ENCODE data around the gene USP14. TPM values are rescaled to one million over a fixed set of nuclear protein-coding genes. Genes with fewer than 3 reads are reported as not detected.
A peak's percentile ranks its signal among the peaks of the same experiment; 100 is the strongest.

The USP14 gene
- total RNA-seq, 2 experiments from 2014 or later, result 53.0 to 57.0 TPM

- no peaks in the 10 kb centered on the region for H3K27me3 Mint-ChIP-seq
- DNase-seq (no peak), ATAC-seq (ENCODE audit: low read depth) (no peak)
- peaks cover 2% of the 10 kb centered on the region for H3K4me1 Mint-ChIP-seq
- POLR2A ChIA-PET, result no interaction called here
- peaks cover 2% of the 10 kb centered on the region for H3K36me3 Mint-ChIP-seq
- H3K9me3 Mint-ChIP-seq, result no peaks in the 10 kb centered on the region
- no peak overlapping the region for H3K27ac Mint-ChIP-seq
- no peak overlapping the region for H3K4me3 Mint-ChIP-seq
These were observed 30.9 kb downstream of the USP14 start for GRCh38 chr18:189254-189653.

- Mint-ChIP-seq H3K9me3 (no peaks in the 10 kb centered on the region), H3K27ac (no peak overlapping the region), H3K36me3 (peaks cover 9% of the 10 kb centered on the region), H3K4me3 (no peak overlapping the region), H3K4me1 (peaks cover 2% of the 10 kb centered on the region), H3K27me3 (no peaks in the 10 kb centered on the region)
- ATAC-seq (ENCODE audit: low read depth), result no peak
- POLR2A ChIA-PET, result no interaction called here
- DNase-seq, result no peak
These were observed 33.4 kb downstream of the USP14 start for GRCh38 chr18:191725-192124.

- no peak for ATAC-seq (ENCODE audit: low read depth)
- H3K36me3 Mint-ChIP-seq, result peaks cover 13% of the 10 kb centered on the region
- no peaks in the 10 kb centered on the region for H3K9me3 Mint-ChIP-seq
- H3K4me3 Mint-ChIP-seq, result no peak overlapping the region
- no peaks in the 10 kb centered on the region for H3K4me1 Mint-ChIP-seq
- no peak for DNase-seq
- POLR2A ChIA-PET, result no interaction called here
- no peak overlapping the region for H3K27ac Mint-ChIP-seq
- no peaks in the 10 kb centered on the region for H3K27me3 Mint-ChIP-seq
These were observed 34.4 kb downstream of the USP14 start for GRCh38 chr18:192801-193200.

GRCh38 chr18:195651-196050 lies 37.3 kb downstream of the USP14 start:
- Mint-ChIP-seq H3K4me1 (no peaks in the 10 kb centered on the region), H3K36me3 (peaks cover 16% of the 10 kb centered on the region), H3K27ac (no peak overlapping the region), H3K9me3 (no peaks in the 10 kb centered on the region), H3K27me3 (no peaks in the 10 kb centered on the region), H3K4me3 (no peak overlapping the region)
- no peak for ATAC-seq (ENCODE audit: low read depth)
- DNase-seq, result no peak
- POLR2A ChIA-PET, result no interaction called here

GRCh38 chr18:199214-199613 lies 40.9 kb downstream of the USP14 start:
- H3K36me3 Mint-ChIP-seq, result peaks cover 20% of the 10 kb centered on the region

GRCh38 chr18:199768-200167 lies 41.4 kb downstream of the USP14 start:
- Mint-ChIP-seq H3K27me3 (no peaks in the 10 kb centered on the region), H3K4me3 (no peak overlapping the region), H3K27ac (no peak overlapping the region), H3K36me3 (peaks cover 21% of the 10 kb centered on the region), H3K9me3 (no peaks in the 10 kb centered on the region), H3K4me1 (no peaks in the 10 kb centered on the region)
- DNase-seq (no peak), ATAC-seq (ENCODE audit: low read depth) (no peak)
- POLR2A ChIA-PET, result no interaction called here

More at GRCh38 chr18:199214-199613, 40.9 kb downstream of the USP14 start:
- H3K9me3 Mint-ChIP-seq, result no peaks in the 10 kb centered on the region
- no peak overlapping the region for H3K4me3 Mint-ChIP-seq
- H3K27me3 Mint-ChIP-seq, result no peaks in the 10 kb centered on the region
- no peaks in the 10 kb centered on the region for H3K4me1 Mint-ChIP-seq
- DNase-seq, result no peak
- ATAC-seq (ENCODE audit: low read depth), result no peak
- POLR2A ChIA-PET, result no interaction called here
- H3K27ac Mint-ChIP-seq, result no peak overlapping the region

- Mint-ChIP-seq H3K4me3 (no peak overlapping the region), H3K9me3 (no peaks in the 10 kb centered on the region), H3K4me1 (peaks cover 5% of the 10 kb centered on the region), H3K27ac (no peak overlapping the region), H3K27me3 (no peaks in the 10 kb centered on the region), H3K36me3 (peaks cover 53% of the 10 kb centered on the region)
- ATAC-seq (ENCODE audit: low read depth) (no peak), DNase-seq (no peak)
- POLR2A ChIA-PET, result no interaction called here
These were observed 51.7 kb downstream of the USP14 start for GRCh38 chr18:210075-210474.

- H3K4me3 Mint-ChIP-seq, result no peak overlapping the region
- H3K4me1 Mint-ChIP-seq, result peaks cover 5% of the 10 kb centered on the region
- ATAC-seq (ENCODE audit: low read depth), result no peak
- H3K27me3 Mint-ChIP-seq, result no peaks in the 10 kb centered on the region
- POLR2A ChIA-PET, result no interaction called here
- no peaks in the 10 kb centered on the region for H3K9me3 Mint-ChIP-seq
- no peak for DNase-seq
- no peak overlapping the region for H3K27ac Mint-ChIP-seq
- H3K36me3 Mint-ChIP-seq, result peaks cover 48% of the 10 kb centered on the region
These were observed 52.4 kb downstream of the USP14 start for GRCh38 chr18:210733-211132.

GRCh38 chr18:211582-211981 lies 53.2 kb downstream of the USP14 start:
- H3K27ac Mint-ChIP-seq, result no peak overlapping the region
- ATAC-seq (ENCODE audit: low read depth) (no peak), DNase-seq (no peak)
- no peaks in the 10 kb centered on the region for H3K27me3 Mint-ChIP-seq
- H3K4me1 Mint-ChIP-seq, result peaks cover 5% of the 10 kb centered on the region
- POLR2A ChIA-PET, result no interaction called here
- H3K36me3 Mint-ChIP-seq, result peaks cover 41% of the 10 kb centered on the region
- no peaks in the 10 kb centered on the region for H3K9me3 Mint-ChIP-seq
- H3K4me3 Mint-ChIP-seq, result no peak overlapping the region

- ATAC-seq (ENCODE audit: low read depth) (no peak), DNase-seq (no peak)
- Mint-ChIP-seq H3K27ac (no peak overlapping the region), H3K9me3 (no peaks in the 10 kb centered on the region), H3K4me1 (peaks cover 7% of the 10 kb centered on the region), H3K4me3 (no peak overlapping the region), H3K36me3 (peaks cover 46% of the 10 kb centered on the region), H3K27me3 (no peaks in the 10 kb centered on the region)
- POLR2A ChIA-PET, result interaction anchor here (0.7 kb wide), 1 partner anchor 495 kb away, joined by 5 read pairs; no protein-coding TSS in a partner anchor
These were observed 54.4 kb downstream of the USP14 start for GRCh38 chr18:212780-213179.

GRCh38 chr18:213505-213904 lies 55.1 kb downstream of the USP14 start:
- DNase-seq (no peak), ATAC-seq (ENCODE audit: low read depth) (no peak)
- Mint-ChIP-seq H3K4me1 (peaks cover 7% of the 10 kb centered on the region), H3K9me3 (no peaks in the 10 kb centered on the region), H3K27me3 (no peaks in the 10 kb centered on the region), H3K4me3 (no peak overlapping the region), H3K36me3 (peaks cover 52% of the 10 kb centered on the region), H3K27ac (no peak overlapping the region)
- POLR2A ChIA-PET, result interaction anchor here (0.7 kb wide), 1 partner anchor 494 kb away, joined by 5 read pairs; no protein-coding TSS in a partner anchor

GRCh38 chr18:213966-214365 lies 55.6 kb downstream of the USP14 start:
- Mint-ChIP-seq H3K4me1 (peaks cover 7% of the 10 kb centered on the region), H3K27ac (no peak overlapping the region), H3K27me3 (no peaks in the 10 kb centered on the region), H3K9me3 (no peaks in the 10 kb centered on the region), H3K36me3 (peaks cover 54% of the 10 kb centered on the region), H3K4me3 (no peak overlapping the region)
- DNase-seq (no peak), ATAC-seq (ENCODE audit: low read depth) (no peak)
- POLR2A ChIA-PET, result no interaction called here

GRCh38 chr18:215448-216010 lies 57.2 kb downstream of the USP14 start:
- Mint-ChIP-seq H3K4me1 (peaks cover 3% of the 10 kb centered on the region), H3K27me3 (no peaks in the 10 kb centered on the region), H3K27ac (no peak overlapping the region), H3K4me3 (no peak overlapping the region), H3K36me3 (peaks cover 45% of the 10 kb centered on the region), H3K9me3 (no peaks in the 10 kb centered on the region)
- no peak for ATAC-seq (ENCODE audit: low read depth)
- no peak for DNase-seq
- POLR2A ChIA-PET, result interaction anchor here (0.5 kb wide), 1 partner anchor 31 kb away, joined by 3 read pairs; no protein-coding TSS in a partner anchor

- H3K4me1 Mint-ChIP-seq, result peaks cover 5% of the 10 kb centered on the region
- H3K27me3 Mint-ChIP-seq, result no peaks in the 10 kb centered on the region
- H3K27ac Mint-ChIP-seq, result peak overlapping the region; percentile 70
- ATAC-seq (ENCODE audit: low read depth) (no peak), DNase-seq (no peak)
- peaks cover 37% of the 10 kb centered on the region for H3K36me3 Mint-ChIP-seq
- H3K9me3 Mint-ChIP-seq, result no peaks in the 10 kb centered on the region
- H3K4me3 Mint-ChIP-seq, result no peak overlapping the region
- POLR2A ChIA-PET, result no interaction called here
These were observed 59.4 kb downstream of the USP14 start for GRCh38 chr18:217532-218336.
